Endothelial cell (in vitro differentiated cells): ENCODE data around the gene FARS2. TPM values are rescaled to one million over a fixed set of nuclear protein-coding genes. Genes with fewer than 3 reads are reported as not detected.

ENCODE experiments used
- DNase-seq: peaks from one replicate; pipeline ENCODE4 v3.0.0; 2021; ENCODE audit warnings: low spot score
- H3K27ac Mint-ChIP-seq: one replicate; pipeline ENCODE4 v1.8.0; 2021; ENCODE audit warnings: mixed read lengths, inconsistent platforms; ENCODE audit not compliant: unreplicated experiment
- H3K27me3 Mint-ChIP-seq: one replicate; pipeline ENCODE4 v1.8.0; 2021; ENCODE audit warnings: mild to moderate bottlenecking, moderate library complexity, mixed read lengths, inconsistent platforms; ENCODE audit not compliant: unreplicated experiment
- H3K36me3 Mint-ChIP-seq: one replicate; pipeline ENCODE4 v1.8.0; 2021; ENCODE audit warnings: mild to moderate bottlenecking, low read depth, mixed read lengths, inconsistent platforms; ENCODE audit not compliant: unreplicated experiment
- H3K4me1 Mint-ChIP-seq: one replicate; pipeline ENCODE4 v1.8.0; 2021; ENCODE audit warnings: mild to moderate bottlenecking, mixed read lengths, inconsistent platforms; ENCODE audit not compliant: unreplicated experiment
- H3K4me3 Mint-ChIP-seq: one replicate; pipeline ENCODE4 v1.8.0; 2021; ENCODE audit warnings: mild to moderate bottlenecking, mixed read lengths, inconsistent platforms; ENCODE audit not compliant: unreplicated experiment
- H3K9me3 Mint-ChIP-seq: one replicate; pipeline ENCODE4 v1.8.0; 2021; ENCODE audit warnings: mixed read lengths, inconsistent platforms; ENCODE audit not compliant: unreplicated experiment
- CTCF ChIP-seq: fragments of 200-600 bp; sonication (generic); IDR thresholded peaks from one replicate; pipeline ENCODE4 v1.5.0; 2021; ENCODE audit warnings: antibody characterized with exemption; ENCODE audit not compliant: unreplicated experiment
- total RNA-seq: library from RNA; stranded (reverse); fragmentation: NEBNext Ultra II Directional; extraction: Animal tissue kit (Norgen Biotek cat#: 25700); gene quantifications from one replicate; pipeline ENCODE4 v1.2.1, GENCODE V29; 2021; ENCODE audit not compliant: unreplicated experiment

Gene FARS2
- total RNA-seq, 1 donor from 2014 or later: 17.8 TPM

GRCh38 chr6:5395719-5396118 lies 134.4 kb downstream of the FARS2 start:
- TF ChIP-seq CTCF: peak; percentile 29
- no peaks in the 10 kb centered on the region for H3K9me3 Mint-ChIP-seq
- no peaks in the 10 kb centered on the region for H3K4me1 Mint-ChIP-seq
- H3K36me3 Mint-ChIP-seq: no peaks in the 10 kb centered on the region
- no peak for DNase-seq
- H3K4me3 Mint-ChIP-seq: no peak overlapping the region
- H3K27ac Mint-ChIP-seq: no peak overlapping the region
- H3K27me3 Mint-ChIP-seq: peaks cover 2% of the 10 kb centered on the region

GRCh38 chr6:5398530-5398929 lies 137.2 kb downstream of the FARS2 start:
- DNase-seq: no peak
- Mint-ChIP-seq H3K36me3 (no peaks in the 10 kb centered on the region), H3K27ac (no peak overlapping the region), H3K9me3 (no peaks in the 10 kb centered on the region), H3K4me3 (no peak overlapping the region), H3K27me3 (peaks cover 1% of the 10 kb centered on the region), H3K4me1 (peaks cover 6% of the 10 kb centered on the region)
- peak; percentile 64 for TF ChIP-seq CTCF

GRCh38 chr6:5399391-5399790 lies 138.1 kb downstream of the FARS2 start:
- no peaks in the 10 kb centered on the region for H3K9me3 Mint-ChIP-seq
- no peak overlapping the region for H3K4me3 Mint-ChIP-seq
- peaks cover 6% of the 10 kb centered on the region for H3K4me1 Mint-ChIP-seq
- H3K27ac Mint-ChIP-seq: no peak overlapping the region
- no peak for DNase-seq
- no peak for TF ChIP-seq CTCF
- no peaks in the 10 kb centered on the region for H3K36me3 Mint-ChIP-seq
- H3K27me3 Mint-ChIP-seq: no peaks in the 10 kb centered on the region

GRCh38 chr6:5401845-5402738 lies 140.8 kb downstream of the FARS2 start:
- no peak overlapping the region for H3K4me3 Mint-ChIP-seq
- H3K27me3 Mint-ChIP-seq: no peaks in the 10 kb centered on the region
- peak; percentile 32 for TF ChIP-seq CTCF
- DNase-seq: no peak
- peaks cover 6% of the 10 kb centered on the region for H3K4me1 Mint-ChIP-seq
- no peaks in the 10 kb centered on the region for H3K9me3 Mint-ChIP-seq
- no peak overlapping the region for H3K27ac Mint-ChIP-seq
- H3K36me3 Mint-ChIP-seq: no peaks in the 10 kb centered on the region

- Mint-ChIP-seq H3K4me1 (peaks cover 6% of the 10 kb centered on the region), H3K9me3 (no peaks in the 10 kb centered on the region), H3K4me3 (no peak overlapping the region), H3K27me3 (no peaks in the 10 kb centered on the region), H3K36me3 (peaks cover under 1% of the 10 kb centered on the region), H3K27ac (no peak overlapping the region)
- DNase-seq: no peak
- no peak for TF ChIP-seq CTCF
Observed at GRCh38 chr6:5403076-5403475, 141.8 kb downstream of the FARS2 start.
